IPS-18c (cell line): ENCODE measurements around the gene NPY5R.

Source experiments
- H3K4me3 ChIP-seq: 2 replicates; pipeline ENCODE4 v1.7.0; 2013; ENCODE audit warnings: low read depth, mild to moderate bottlenecking, low read length, moderate library complexity; ENCODE audit not compliant: insufficient read depth
- H3K9me3 ChIP-seq: one replicate; pipeline ENCODE4 v1.6.1; 2013; ENCODE audit warnings: mild to moderate bottlenecking, low read length, moderate library complexity; ENCODE audit not compliant: control insufficient read depth, insufficient read depth

NPY5R gene

GRCh38 chr4:163378661-163379060, 35.0 kb downstream of the NPY5R start:
- no peaks in the 10 kb centered on the region for H3K9me3 ChIP-seq
- no peak overlapping the region for H3K4me3 ChIP-seq

GRCh38 chr4:163380703-163381102, 37.0 kb downstream of the NPY5R start:
- Histone ChIP-seq H3K4me3 (no peak overlapping the region), H3K9me3 (no peaks in the 10 kb centered on the region)

- Histone ChIP-seq H3K4me3 (no peak overlapping the region), H3K9me3 (no peaks in the 10 kb centered on the region)
Observed at GRCh38 chr4:163382178-163382869, 38.6 kb downstream of the NPY5R start.

GRCh38 chr4:163384434-163384833, 40.7 kb downstream of the NPY5R start:
- Histone ChIP-seq H3K4me3 (no peak overlapping the region), H3K9me3 (no peaks in the 10 kb centered on the region)

- Histone ChIP-seq H3K9me3 (no peaks in the 10 kb centered on the region), H3K4me3 (no peak overlapping the region)
Observed at GRCh38 chr4:163384926-163385325, 41.2 kb downstream of the NPY5R start.

GRCh38 chr4:163385466-163385865, 41.8 kb downstream of the NPY5R start:
- Histone ChIP-seq H3K9me3 (no peaks in the 10 kb centered on the region), H3K4me3 (no peak overlapping the region)

- H3K9me3 ChIP-seq = no peaks in the 10 kb centered on the region
- H3K4me3 ChIP-seq = no peak overlapping the region
Observed at GRCh38 chr4:163391756-163392155, 48.1 kb downstream of the NPY5R start.

- Histone ChIP-seq H3K9me3 (no peaks in the 10 kb centered on the region), H3K4me3 (no peak overlapping the region)
Observed at GRCh38 chr4:163392328-163392727, 48.6 kb downstream of the NPY5R start.

GRCh38 chr4:163393471-163393870, 49.8 kb downstream of the NPY5R start:
- H3K9me3 ChIP-seq = no peaks in the 10 kb centered on the region
- no peak overlapping the region for H3K4me3 ChIP-seq

GRCh38 chr4:163395055-163395454, 51.4 kb downstream of the NPY5R start:
- H3K4me3 ChIP-seq = no peak overlapping the region
- no peaks in the 10 kb centered on the region for H3K9me3 ChIP-seq

- Histone ChIP-seq H3K9me3 (no peaks in the 10 kb centered on the region), H3K4me3 (no peak overlapping the region)
Observed at GRCh38 chr4:163395758-163396157, 52.1 kb downstream of the NPY5R start.

- H3K4me3 ChIP-seq = no peak overlapping the region
- no peaks in the 10 kb centered on the region for H3K9me3 ChIP-seq
Observed at GRCh38 chr4:163398238-163398637, 54.5 kb downstream of the NPY5R start.

GRCh38 chr4:163400911-163401310, 57.2 kb downstream of the NPY5R start:
- Histone ChIP-seq H3K9me3 (no peaks in the 10 kb centered on the region), H3K4me3 (no peak overlapping the region)
